GM12801 (cell line): ENCODE data around the gene THAP2.

ENCODE experiments used
- TF ChIP-seq, protein P1 (sequence below): IDR thresholded peaks from one replicate; pipeline ENCODE4 v1.5.1; 2011; ENCODE audit warnings: control low read depth; ENCODE audit not compliant: insufficient read length; ENCODE audit errors: extremely low read depth

The THAP2 gene

GRCh38 chr12:71691504-71692129 lies 27.5 kb downstream of the THAP2 start:
- TF ChIP-seq, protein P1, sequence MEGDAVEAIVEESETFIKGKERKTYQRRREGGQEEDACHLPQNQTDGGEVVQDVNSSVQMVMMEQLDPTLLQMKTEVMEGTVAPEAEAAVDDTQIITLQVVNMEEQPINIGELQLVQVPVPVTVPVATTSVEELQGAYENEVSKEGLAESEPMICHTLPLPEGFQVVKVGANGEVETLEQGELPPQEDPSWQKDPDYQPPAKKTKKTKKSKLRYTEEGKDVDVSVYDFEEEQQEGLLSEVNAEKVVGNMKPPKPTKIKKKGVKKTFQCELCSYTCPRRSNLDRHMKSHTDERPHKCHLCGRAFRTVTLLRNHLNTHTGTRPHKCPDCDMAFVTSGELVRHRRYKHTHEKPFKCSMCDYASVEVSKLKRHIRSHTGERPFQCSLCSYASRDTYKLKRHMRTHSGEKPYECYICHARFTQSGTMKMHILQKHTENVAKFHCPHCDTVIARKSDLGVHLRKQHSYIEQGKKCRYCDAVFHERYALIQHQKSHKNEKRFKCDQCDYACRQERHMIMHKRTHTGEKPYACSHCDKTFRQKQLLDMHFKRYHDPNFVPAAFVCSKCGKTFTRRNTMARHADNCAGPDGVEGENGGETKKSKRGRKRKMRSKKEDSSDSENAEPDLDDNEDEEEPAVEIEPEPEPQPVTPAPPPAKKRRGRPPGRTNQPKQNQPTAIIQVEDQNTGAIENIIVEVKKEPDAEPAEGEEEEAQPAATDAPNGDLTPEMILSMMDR = no peak

DNA sequence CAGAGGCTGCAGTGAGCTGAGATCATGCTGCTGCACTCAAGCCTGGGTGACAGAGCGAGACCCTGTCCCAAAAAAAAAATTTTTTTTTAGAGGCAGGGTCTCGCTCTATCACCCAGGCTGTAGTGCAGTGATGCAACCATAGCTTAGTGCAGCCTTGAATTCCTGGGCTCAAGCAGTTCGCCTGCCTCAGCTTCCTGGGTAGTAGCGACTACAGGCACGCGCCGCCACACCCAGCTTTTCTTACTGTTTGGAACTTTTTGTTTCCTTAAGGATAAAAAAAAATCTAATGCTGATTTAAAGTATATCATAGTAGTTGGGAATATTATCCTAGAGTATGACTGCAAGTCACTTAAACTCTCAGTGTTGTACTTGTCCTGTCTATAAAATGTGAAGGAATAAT lies 29.0 kb downstream of the THAP2 start:
- TF ChIP-seq, protein P1 = no peak

DNA sequence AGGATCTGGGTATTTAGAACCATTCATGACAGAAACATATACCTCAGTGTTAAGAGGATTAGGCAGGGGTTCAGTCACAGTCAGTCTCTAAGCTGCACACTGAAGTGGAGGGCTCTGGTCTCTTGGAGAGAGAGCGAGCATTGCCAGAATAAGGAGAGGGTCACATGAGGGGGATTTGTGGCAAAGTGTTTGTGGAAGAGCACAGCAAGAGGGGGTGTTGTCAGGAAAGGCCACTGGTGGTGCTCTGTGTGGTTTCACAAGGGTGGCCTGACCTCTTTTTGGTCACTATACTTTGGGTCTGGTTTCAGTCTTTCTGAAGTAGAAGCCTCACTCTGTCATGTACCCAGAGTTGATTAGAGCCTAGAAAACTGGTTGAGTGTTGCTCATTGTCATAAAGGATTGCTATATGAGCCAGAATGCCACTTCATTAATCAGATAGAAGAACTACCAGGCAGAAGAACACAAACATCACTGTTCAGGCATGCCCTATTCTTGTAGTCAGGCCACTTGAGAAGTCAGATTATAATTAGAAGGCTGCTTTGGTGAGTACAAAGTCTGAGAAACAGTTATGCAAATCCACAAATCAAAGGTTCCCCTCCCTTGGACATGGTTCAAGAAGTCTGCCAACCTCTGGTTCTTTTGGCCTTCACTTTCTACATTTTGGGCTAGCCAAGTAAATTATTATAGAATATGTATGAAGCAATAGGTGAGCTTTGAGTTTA lies 30.2 kb downstream of the THAP2 start:
- TF ChIP-seq, protein P1 = no peak

- TF ChIP-seq, protein P1 = no peak
These were observed 31.7 kb downstream of the THAP2 start for GRCh38 chr12:71695782-71696181.

- TF ChIP-seq, protein P1 = no peak
These were observed 38.5 kb downstream of the THAP2 start for GRCh38 chr12:71702590-71702989.

- TF ChIP-seq, protein P1 = no peak
These were observed 39.1 kb downstream of the THAP2 start for GRCh38 chr12:71703206-71703605.

DNA sequence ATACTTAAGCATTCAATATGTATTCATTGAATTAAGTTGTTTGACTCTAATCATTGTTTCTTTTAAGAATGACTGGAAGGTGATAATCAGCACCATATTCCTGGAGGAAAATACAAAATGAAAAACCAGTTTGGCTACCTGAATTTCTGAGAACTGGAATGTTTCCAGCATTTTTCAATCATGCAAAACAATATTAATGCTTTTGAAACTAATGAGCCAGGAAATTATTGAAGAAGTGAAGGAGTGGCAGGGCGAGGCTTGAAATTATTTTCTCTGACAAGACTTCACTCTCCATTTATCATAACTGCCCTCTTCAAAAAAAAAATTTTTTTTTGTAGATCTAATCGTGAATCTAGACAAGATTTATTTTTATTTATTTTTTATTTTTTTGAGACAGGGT lies 40.8 kb downstream of the THAP2 start:
- TF ChIP-seq, protein P1 = no peak
